ENCODE results near the gene TRAF3.

DNA sequence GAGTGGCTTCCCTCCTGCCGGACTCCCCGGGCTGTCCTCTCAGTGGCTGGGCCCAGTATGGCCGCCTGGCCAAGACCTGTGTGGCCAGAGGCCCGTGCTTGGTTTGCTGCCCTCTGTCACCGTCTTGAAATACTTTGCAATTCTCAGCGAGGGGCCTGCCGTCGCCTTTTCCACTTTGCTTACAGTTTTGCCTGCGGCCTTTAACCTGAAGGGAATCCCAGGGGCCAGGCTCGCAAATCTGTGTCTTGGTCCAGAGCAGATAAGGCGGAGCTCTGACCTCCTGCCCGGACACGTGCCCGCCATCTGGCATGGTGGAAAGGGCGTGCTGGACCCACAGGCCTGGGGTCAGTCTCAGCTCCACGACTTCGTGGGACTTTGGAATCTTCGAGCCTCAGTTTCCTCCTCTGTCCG lies 134.3 kb downstream of the TRAF3 start:
- TF ChIP-seq POLR2A (IDR thresholded peaks at IDR 0.05; ENCODE audit: low read length) (no peak), GATA1 (IDR thresholded peaks at IDR 0.05; ENCODE audit: low read depth, low read length) (no peak)
